HG03558 (cell line): ENCODE measurements around the gene ANXA8L1.
"Not testable (repeated sequence)": the region's sequence is repeated elsewhere in the genome, so short reads cannot be mapped to it uniquely, and the experiment has no call there.

Experiments
- ATAC-seq: cut with Tn5 transposase; IDR thresholded peaks from one replicate; pipeline ENCODE4 v1.9.1; 2021; ENCODE audit warnings: moderate number of reproducible peaks; ENCODE audit not compliant: unreplicated experiment; ENCODE audit errors: extremely low read depth

Gene ANXA8L1, protein sequence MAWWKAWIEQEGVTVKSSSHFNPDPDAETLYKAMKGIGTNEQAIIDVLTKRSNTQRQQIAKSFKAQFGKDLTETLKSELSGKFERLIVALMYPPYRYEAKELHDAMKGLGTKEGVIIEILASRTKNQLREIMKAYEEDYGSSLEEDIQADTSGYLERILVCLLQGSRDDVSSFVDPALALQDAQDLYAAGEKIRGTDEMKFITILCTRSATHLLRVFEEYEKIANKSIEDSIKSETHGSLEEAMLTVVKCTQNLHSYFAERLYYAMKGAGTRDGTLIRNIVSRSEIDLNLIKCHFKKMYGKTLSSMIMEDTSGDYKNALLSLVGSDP

DNA sequence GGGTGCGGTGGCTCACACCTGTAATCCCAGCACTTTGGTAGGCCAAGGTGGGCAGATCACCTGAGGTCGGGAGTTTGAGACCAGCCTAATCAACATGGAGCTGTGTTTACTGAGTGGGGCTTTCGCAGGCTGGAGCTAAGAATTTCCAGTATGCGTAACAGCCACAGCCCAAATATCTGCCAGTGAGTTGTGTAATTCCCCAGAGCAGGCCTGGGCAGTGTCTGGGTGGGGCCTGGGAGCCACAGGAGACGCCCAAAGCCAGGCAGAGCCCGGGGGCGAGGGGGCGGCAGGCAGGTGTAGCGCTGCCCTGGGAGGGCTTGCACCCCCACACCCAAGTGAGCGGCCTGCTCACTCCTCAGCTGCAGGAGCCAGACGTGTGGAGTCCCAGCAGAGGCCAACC is at the start of gene ANXA8L1:
Gene ANXA8L1 (plus strand): TSS at position 371 of the 400 bp plus-strand sequence. CDS start 76 bp downstream, outside the sequence.
- not testable (repeated sequence) for ATAC-seq

DNA sequence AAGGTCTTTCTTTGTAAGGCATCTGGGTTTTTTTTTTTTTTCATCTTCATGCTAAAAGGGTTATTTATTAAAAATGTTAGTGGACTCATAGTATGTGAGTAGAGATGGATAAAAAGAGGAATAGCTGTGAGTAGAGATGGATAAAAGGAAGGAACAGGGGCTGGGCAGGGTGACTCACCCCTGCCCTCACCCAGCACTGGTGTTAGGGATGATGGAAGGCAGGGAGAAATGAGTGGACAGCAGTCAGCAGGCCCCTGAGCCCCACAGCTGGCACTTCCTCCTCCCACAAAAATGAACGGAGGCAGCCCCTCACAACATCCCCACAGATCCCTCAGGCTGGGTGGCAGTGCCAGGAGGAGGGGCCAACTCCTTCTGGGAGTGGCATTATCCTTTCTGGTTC is 49.5 kb upstream of the ANXA8L1 start:
- no peak for ATAC-seq

DNA sequence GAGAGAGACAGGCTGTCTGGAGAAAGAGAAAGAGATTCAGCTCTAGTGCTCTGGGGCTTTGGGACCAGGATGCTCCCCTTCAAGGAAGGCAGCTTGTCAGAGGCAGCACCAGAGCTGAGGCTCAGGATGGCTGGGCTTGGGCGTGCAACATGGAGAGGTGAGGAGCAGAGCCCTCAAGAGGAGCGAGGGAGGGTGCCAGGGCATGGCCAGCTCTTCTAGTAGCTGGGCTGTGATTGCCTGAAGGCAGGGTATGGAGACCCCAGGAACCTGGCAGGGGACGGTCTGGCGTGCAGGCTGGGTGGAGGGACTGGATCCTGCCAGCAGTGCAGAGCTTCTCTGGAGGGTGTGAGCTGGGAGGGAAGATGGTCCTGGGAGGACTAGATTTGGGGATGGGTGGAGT is 48.6 kb upstream of the ANXA8L1 start:
- no peak for ATAC-seq

DNA sequence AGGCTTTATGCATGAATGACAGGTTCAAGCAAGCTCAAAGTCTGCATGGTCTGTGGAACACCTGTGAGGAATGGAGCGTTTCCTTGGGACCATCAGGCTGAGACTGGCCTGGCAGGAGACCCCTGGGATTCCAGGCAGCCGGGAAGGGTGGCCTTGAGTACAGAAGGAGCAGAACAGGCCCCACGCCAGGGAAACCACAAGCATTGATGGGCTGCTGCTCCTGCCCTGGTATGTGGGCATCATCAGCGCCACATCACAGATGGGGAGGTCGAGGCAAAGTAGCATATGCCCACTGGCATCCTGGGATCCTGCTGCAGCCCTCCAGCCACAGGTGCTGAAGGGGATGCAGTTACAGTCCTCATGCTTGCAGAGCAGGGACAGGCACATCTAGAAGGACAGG is 47.9 kb upstream of the ANXA8L1 start:
- no peak for ATAC-seq

DNA sequence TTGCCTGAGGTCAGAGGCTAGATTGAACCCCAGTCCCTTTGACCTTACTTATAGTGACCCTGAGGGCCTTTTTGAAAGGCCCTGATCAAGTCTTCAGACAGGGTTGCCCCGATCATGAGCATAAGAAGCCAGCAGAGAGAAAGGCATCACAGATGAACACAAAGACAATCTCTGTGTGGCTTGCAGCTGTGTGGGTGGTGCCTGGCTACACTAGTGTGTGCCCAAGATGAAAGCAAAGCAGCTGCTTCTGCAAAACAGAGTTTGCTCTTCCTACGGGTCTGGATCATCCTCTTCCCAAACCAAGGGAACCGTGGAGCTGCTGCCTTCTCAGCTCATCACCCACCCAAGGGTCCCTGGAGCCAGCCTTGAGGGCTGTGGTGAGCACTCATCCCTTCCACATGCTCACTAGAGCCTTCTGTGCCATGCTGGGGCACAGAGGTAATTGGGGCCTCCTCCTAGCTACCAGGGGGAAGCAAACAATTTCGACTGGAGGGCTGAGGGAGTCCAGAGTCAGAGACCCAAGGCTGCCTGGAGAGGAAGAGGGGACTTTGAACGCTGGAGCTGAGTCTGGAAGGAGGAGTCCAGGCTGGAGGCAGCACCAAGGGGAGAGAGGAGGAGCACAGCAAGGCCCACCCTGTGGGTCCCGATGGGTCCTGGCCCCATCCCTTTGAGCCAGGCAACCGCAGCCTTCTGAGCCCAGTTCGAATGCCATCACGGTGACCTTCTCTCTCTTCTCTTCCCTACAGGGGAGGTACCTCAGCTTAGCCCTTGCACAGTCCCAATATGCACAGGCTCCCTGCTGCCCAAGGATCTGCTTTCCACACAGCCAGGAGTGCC is 46.5 kb upstream of the ANXA8L1 start:
- no peak for ATAC-seq

DNA sequence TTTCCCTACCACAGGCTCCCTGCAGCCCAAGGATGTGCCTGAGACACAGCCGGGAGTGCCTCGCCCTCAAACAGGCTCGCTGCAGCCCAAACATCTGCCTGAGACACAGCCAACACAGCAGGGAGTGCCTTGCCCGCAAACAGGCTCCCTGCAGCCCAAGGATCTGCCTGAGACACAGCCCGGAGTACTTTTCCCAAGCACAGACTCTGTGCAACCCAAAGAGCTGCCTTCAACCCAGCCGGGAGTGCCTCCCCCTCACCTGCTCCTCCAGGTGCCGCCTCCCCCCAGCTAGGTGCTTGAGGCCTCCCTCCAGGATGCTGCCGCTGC is 45.9 kb upstream of the ANXA8L1 start:
- ATAC-seq: no peak

DNA sequence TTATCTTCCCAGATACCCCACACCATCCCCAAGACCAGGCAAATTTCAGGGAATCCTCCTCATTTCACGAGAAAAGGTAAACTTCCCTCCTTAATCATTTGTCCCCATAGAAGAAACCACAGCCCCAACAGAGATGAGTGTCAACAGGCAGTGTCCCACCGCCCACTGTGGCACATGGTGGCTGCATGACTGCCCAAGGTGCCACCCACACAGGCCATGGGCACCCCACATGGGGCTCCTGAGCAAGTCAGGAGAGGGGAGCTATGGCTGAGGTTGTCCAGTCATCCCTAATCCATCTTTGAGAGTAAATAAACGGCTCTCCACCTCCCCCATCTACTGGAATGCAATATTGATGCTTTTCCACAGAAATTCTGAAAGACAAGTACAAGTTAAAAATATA is 44.7 kb upstream of the ANXA8L1 start:
- no peak for ATAC-seq

DNA sequence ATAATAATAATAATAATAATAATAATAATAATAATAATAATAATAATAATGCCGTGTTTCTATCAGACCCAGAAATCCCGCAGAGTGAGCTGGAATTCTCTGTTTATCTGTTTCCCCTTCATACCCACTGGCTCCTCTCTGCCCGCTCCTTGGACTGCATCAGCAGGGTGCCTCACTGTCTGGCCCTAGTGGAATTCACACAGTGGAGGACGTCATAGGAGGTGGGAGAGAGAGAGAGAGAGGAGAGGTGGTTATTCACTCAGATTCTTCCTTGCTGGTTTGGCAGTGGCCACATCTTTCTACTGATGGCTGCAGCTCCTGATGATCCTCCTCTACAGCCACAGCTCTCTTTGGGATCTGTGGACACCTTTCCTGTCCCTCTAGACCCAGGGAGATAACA is 10.1 kb upstream of the ANXA8L1 start:
- not testable (repeated sequence) for ATAC-seq

DNA sequence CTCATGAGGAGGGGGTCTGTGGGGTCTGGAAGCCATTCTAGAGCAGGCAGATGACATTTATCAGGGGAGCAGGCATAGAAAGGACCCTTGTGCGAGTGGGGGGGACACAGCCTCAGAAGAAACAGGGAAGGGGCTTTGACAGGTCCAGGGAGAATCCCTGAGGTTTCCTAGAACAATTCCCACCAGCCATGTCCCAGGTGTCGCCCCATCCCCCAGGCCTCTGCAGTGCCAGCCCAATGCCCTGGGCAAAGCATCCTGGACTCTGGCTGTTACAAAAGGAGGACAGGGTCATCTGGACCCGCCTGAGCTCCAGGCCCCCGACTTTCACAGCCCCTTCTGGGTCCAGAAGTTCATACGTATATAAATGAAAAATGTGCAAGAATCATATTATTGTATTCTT is 8.4 kb upstream of the ANXA8L1 start:
- ATAC-seq: not testable (repeated sequence)

DNA sequence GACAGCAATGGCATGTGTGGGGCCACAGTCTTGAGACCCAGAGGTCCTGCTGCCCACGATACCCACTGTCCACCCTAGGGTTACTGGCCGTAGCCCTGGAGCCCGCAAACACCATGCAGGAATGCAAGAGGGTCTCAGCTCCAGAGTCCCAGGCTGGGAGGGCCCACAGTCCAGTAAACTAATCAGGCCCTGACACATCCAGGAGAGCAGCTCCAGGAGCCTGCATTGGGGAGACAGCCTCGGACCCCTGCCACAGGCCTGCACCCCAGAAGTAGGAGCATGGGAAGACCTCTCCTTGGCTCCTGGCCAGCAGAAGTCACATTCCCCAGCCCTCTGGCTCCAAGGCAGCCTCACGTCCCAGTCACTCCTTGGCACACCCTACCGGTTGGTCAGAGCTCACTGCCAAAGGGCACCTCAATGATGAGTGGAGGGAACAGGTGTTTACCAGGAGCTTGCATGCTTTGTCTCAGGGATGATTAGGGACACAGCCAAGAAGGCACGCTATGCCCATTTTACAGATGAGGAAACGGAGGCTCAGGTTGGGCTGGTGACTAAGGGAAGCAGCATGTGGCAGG is 7.8 kb upstream of the ANXA8L1 start:
- not testable (repeated sequence) for ATAC-seq

DNA sequence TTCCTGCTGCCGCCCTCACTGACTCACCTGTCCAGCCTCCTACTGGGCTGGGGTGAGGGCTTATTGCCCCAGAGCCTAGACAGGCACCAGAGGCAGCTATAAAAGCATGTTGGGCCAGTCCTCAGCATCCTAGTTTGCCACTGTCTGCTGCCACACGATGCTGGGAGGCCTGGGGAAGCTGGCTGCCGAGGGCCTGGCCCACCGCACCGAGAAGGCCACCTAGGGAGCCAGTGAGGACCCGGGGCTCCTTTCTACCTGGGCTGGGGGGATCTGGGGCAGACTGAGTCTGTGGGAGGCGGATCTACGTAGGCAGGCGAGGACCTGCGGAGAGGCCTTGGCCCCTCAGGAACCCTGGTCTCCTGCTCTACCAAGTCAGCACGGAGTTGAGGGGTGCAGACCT is 6.6 kb upstream of the ANXA8L1 start:
- not testable (repeated sequence) for ATAC-seq

DNA sequence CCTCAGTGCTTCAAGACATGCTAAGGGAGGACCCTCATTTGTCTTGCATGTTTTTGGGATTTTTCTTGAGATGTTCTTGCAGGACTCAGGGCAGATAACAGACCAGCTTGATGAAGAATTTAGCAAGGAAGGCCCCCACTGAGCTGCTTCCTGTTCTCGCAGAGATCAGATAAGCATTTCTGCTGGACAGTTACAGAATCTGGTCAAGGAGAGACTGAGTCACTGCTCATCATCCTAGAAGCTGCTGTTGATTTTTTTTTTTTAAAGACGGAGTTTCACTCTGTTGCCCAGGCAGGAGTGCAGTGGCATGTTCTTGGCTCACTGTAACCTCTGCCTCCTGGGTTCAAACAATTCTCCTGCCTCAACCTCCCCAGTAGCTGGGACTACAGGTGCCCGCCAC is 1.2 kb upstream of the ANXA8L1 start:
- not testable (repeated sequence) for ATAC-seq

DNA sequence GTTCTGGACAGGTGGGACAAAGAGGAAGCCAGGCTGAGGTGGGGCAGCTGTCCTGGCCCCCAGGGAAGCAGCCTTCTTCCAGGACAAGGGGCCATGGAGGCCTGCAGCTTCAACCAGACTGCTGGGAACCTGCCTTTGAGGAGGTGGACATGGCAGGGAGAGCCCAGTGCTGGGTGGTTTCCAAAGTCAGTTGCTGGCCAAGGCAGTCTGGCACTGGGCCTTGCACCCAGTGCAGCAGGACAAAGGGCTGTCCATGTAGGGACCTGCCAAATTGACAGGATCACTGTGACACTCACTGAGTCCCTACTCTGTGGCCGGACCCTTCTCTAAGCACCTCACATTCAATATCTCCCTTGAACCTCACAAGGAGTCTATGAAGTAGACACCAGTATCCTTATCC is 1.4 kb downstream of the ANXA8L1 start:
- not testable (repeated sequence) for ATAC-seq

DNA sequence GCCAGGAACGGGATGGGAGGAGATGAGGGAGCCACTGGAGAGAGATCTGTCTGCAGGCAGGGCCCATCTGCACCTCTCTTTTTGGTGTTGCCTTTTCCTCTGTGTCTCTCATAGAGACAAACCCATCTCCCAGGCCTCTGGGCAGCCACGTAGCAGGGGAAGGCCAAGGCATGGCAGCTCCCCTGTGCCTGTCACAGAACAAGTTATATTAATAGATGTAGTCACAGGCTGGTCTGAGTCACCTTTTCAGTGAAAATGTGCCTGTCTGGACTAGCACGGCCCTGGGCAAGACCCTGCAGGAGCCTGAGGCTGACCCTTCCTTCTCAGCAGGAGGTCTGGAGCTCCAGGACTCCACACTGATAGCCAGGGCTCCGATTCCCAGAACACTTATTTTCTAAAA is 2.1 kb downstream of the ANXA8L1 start:
- not testable (repeated sequence) for ATAC-seq

DNA sequence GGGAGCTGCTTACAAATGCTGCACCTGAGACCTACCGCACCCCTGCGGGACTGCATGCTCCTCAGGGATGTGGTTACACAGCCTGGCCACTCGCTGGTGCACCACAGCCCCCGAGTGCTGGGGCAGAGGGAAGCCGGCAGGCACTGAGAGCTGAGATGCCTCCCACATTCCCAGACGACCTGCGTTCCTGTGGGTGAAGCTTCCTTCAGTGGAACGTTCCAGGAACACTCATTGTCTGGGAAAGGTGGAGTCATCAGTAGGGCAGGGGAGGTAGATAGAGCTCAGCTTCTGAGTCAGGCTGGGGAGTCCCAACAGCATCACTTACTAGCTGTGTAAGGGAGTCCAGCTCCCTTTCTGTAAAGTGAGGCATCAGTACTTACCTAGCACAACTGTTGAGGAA is 2.5 kb downstream of the ANXA8L1 start:
- not testable (repeated sequence) for ATAC-seq

DNA sequence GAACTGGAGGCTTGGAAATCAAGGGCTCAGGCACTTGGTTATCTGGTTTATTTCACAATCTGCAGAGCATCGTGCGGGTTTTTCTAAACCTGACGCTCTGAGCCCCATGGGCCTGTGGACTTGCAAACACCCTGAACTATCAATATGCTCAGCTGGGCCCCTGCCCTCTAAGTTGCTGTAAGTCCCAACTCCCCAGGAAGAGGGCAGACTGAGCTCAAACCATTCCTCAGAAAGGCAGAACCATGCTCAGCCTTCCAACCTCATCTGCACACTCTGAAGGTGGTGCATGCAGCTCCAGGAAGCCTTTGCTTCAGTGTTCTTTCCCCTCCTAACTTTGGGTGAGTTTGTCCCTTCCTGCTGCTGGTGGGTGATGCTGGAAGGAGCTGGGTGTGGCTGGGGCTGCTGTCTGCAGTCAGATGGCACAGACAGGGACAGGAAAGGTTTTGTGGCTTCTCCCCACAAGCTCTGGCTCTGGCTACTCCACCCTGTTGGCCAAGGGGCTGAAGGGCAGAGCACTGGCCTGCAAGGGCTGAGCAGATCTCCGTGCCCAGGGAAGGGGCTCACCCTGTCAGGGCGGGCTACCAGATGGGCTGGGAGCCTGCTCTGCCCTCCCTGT is 3.8 kb downstream of the ANXA8L1 start:
- not testable (repeated sequence) for ATAC-seq

DNA sequence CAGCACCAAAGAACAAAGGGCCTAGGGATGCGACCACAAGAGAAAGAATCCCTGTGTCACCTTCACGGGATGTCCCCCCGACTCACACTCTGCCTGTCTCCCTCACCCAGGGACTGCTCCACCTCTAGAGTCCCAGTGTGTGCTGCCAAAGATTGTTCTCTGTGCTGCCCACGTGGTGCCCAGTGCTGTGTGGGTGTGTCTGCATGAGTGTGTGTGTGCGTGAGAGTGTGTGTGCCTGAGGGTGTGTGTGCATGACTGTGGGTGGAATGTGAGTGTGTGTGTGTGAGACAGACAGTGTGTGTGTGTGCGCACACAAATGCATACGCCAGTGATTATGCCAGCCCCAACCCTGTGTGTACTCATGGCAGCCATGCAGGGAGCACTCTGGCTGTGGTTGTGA is 10.3 kb downstream of the ANXA8L1 start:
- ATAC-seq: not testable (repeated sequence)

DNA sequence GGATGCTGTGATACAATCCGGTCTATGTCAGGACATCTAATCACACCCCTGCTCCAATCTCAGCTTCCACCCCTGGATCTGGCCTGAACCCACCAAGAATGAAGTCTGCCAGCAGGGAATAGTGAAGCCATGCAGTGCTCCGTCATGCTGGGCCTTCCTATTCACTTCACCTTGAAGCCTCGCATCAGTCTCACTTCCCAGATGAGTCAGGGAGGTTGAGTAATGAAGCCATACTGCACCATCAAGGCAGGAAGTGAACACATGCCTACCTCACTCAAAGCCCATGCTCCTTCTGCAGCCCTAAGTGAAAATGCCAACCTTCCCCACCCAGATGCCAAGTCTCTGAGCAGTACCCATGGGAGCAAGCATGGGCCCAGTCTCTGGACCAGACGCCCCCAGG is 11.1 kb downstream of the ANXA8L1 start:
- not testable (repeated sequence) for ATAC-seq

DNA sequence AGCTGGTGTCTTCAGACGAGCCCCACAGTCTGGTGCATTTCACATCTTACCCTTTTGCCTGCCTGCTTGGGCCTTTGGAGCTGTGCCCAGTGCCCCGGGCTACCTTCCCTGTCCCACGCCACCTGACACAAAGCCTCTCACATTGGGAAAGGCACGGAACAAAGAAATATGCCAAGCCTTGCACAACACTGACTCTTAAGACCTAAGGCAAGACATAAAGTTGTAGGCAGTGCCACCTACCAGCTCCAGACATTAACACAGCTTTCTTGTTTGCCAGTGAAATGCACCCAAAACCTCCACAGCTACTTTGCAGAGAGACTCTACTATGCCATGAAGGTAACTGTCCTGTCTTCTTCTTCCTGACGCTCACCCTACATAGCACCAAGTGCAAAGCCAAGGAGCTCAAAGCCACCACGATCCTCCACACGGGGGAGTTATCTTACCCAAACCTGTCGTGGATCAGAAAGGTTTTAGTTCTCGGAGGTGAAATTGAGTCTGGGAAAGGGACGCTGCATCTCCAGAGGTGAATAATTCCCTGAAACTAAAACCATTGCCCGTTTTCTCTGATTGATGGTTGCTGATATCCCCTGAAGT is 11.8 kb downstream of the ANXA8L1 start:
- ATAC-seq: not testable (repeated sequence)

DNA sequence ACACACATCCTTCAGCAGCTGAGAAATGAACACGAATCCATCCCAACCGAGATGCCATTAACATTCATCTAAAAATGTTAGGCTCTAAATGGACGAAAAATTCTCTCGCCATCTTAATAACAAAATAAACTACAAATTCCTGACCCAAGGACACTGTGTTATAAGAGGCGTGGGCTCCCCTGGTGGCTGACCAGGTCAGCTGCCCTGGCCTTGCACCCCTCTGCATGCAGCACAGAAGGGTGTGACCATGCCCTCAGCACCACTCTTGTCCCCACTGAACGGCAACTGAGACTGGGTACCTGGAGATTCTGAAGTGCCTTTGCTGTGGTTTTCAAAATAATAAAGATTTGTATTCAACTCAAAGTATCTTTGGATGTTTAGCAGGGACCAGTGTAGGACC is 15.8 kb downstream of the ANXA8L1 start:
- not testable (repeated sequence) for ATAC-seq
